ENCODE data around the gene SMC6.

The SMC6 gene

GRCh38 chr2:17759805-17760204 lies 6.2 kb upstream of the SMC6 start:
- DNase-seq, result no peak

- no peak for DNase-seq
Measured at GRCh38 chr2:17758118-17758517, 4.5 kb upstream of the SMC6 start.

- no peak for DNase-seq
Measured at GRCh38 chr2:17757321-17757720, 3.7 kb upstream of the SMC6 start.

DNA sequence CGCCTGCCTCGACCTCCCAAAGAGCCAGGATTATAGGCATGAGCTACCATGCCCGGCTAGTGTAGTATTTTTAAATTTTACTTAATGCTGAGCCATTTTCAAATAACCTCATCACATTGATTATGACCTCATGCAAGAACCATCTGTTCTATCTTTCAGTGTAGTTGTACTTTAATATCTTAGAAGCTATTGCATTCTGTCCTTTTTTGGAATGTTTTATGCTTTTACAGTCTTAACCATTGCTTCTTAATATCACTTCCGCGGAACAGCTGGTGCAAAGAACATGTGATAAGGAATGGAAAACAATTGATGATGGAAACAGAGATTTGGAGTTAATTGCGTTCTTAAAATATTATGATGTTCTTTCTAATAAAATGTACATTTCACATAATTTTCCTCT lies 3.1 kb upstream of the SMC6 start:
- DNase-seq, result no peak

- DNase-seq, result peak; percentile 31 to 47
Measured at GRCh38 chr2:17754773-17755425, 1.3 kb upstream of the SMC6 start.

- DNase-seq, result peak; percentile 48
Measured at GRCh38 chr2:17752892-17753802, 463 bp downstream of the SMC6 start.

DNA sequence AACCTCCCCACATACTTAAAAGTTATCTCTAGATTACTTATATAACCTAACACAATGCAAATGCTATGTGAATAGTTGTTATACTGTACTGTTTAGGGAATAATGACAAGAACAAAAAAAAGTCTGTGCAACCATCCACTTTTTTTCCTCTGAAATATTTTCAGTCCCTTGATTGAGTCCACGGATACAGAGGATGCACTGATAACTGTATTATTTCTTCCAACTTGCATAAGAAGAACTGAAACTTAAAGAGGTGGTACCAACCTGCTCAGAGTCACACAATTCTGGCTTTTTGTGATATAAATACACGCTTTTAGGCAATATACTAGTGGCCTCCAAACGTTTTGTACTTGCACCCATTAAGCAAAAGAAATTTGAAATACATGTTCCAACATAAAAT lies 1.4 kb downstream of the SMC6 start:
- no peak for DNase-seq

DNA sequence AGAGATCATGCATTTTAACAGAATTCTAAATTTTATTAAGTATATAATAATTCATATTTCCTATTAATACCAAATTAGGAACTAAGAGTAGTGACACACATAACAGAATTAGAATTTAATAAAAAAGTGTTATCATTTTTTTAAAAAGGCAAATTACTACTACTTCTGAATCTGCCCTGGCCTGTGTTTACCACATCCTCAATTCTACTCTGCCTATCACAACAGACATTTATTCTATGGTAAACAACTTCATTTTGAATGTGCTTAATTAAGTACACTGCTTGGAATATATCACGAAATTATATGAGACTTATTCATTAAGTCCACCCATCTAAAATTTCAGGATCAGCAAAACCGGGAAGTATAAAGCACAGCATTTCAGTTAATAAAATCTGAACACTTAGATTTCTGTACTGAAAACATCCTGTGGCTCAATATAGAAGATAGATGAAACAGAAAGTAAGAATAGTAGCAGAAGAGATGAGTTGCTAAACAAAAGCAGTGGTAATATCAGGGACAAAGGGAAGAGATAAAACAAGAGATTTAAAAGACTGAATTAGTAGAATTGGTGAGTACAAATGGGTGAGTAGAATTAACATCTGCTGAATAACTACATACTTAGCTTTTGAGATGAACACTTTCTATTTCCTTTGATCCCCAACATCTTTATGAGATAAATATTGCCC lies 3.7 kb downstream of the SMC6 start:
- DNase-seq, result no peak

GRCh38 chr2:17748745-17749144 lies 4.9 kb downstream of the SMC6 start:
- DNase-seq, result no peak

- DNase-seq, result no peak
Measured at GRCh38 chr2:17747684-17748452, 5.7 kb downstream of the SMC6 start.

GRCh38 chr2:17740203-17740602 lies 13.4 kb downstream of the SMC6 start:
- DNase-seq, result no peak

DNA sequence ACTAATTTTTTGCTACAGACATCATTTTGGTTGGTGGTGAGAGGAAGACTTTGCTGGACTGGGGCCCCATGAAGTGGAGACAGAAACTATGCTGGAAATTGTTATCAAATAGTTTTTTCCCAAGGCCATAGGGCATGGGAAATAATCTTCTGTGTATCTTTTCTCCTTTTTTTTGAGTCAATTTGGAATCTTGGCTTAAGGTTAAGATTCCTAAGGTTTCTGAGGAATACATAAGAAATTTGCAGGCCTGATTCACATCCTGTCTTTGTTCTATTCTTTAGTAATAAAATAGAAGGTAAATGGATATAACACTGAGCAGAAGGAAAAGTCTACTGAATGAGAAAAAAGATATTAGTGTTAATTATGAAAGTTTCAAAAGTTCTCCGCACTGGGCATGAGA lies 16.6 kb downstream of the SMC6 start:
- no peak for DNase-seq

GRCh38 chr2:17735864-17736263 lies 17.7 kb downstream of the SMC6 start:
- no peak for DNase-seq

DNA sequence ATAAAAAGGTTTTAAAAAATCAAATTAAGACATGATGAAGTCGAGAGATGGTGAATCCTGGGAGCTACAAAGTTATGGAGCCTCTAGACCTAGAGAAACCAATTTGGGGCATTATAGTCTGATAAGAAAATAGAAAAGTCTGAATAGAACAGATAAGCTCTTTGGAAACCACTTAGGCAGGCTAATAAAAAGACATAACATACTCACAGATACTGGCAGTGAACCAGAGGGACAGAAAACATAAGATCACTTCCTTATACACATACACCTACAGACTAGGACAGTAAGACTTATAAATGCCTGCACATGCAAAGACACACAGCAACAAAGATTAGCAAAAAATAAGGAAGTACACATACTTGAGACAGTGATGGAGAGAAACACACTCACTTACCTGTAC lies 20.0 kb downstream of the SMC6 start:
- DNase-seq, result no peak

- DNase-seq, result no peak
Measured at GRCh38 chr2:17729880-17730279, 23.7 kb downstream of the SMC6 start.

DNA sequence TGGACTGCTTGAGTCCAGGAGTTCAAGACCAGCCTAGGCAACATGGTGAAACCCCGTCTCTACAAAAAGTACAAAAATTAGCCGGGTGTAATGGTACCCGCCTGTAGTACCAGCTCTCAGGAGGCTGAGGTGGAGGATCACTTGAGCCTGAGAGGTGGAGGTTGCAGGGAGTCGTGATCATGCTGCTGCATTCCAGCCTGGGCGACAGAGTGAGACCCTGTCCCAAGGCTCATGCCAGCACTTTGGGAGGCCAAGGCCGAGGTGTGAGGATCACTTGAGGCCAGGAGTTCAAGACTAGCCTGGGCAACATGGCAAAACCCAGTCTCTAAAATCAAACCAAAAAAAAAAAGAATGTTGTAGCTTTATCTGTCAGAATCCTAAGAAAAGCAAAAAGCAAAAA lies 25.4 kb downstream of the SMC6 start:
- DNase-seq, result no peak

DNA sequence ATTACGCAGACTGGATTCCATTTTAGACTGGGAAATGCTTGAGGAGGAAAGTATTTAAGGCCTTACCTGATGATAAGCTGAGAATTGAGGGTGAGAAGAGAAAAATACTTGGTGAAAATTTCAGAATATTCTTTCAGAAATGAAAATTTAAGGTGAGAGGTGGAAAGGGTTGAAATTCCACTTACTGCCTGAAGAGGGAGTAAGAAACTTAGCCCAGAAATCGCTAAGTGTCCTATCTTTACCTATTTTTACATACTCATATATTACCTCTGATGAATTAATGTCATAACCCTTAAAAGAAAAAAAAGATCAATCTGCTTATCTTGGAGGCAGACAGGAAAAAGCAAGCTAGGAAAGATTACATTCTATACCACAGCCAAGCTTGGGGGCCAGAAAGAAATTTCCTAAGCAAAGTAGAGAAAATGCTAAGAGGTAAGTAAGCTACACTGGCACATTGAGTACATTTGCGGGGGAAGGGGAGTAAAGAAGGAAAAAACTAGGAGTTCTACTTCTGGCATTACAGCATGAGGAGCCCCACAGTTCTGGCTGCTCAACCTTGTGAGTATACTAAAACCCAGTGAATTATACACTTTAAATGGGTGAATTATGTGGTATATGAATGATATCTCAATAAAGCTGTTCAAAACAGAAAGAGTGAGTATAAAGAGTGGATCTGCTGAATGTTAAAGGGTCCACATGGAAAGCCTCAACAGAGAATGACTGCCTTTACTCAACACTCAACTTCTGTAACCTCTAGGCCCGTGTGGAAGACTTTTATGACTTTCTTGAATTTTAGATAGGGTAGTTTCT lies 33.8 kb downstream of the SMC6 start:
- peak; percentile 36 to 38 for DNase-seq

DNA sequence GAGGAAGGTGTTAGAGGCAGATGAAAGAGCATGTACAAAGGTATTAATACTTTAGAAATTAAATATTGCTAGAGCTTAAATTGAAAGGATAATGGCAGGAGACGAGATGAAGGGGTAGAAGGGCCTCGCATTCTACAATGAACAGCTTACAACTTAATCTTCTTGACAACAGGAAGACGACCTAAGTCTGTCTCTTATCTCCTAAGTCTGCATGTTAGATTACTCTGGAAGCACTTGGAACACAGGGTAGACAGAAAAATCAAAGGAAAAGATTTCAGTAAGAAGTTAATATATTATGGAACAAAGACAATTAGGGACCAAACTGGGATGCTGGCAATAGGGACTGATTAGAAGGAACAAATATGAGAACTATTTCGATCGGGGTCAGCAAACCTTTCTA lies 34.9 kb downstream of the SMC6 start:
- DNase-seq, result no peak

GRCh38 chr2:17717666-17718065 lies 35.9 kb downstream of the SMC6 start:
- DNase-seq, result no peak

DNA sequence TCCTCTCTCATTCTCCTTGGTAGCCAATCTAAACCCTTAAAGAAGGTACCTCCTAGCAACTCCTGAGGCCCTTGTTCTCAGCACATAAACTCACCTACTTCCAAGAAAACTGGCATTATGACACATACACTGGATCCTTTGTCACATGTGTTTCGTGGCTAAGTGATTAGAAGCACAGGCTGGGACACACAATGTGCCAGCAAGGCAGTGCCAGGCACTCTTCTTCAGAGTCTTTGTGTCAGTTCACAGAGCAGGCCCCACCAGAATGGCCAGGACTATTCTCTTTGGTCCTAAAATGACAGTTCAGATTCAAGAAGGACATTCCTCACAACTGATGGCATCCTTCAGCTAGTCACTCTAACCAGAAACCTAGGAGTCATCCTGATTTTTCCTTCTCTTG lies 40.3 kb downstream of the SMC6 start:
- DNase-seq, result no peak

GRCh38 chr2:17710547-17711248 lies 42.9 kb downstream of the SMC6 start:
- no peak for DNase-seq

DNA sequence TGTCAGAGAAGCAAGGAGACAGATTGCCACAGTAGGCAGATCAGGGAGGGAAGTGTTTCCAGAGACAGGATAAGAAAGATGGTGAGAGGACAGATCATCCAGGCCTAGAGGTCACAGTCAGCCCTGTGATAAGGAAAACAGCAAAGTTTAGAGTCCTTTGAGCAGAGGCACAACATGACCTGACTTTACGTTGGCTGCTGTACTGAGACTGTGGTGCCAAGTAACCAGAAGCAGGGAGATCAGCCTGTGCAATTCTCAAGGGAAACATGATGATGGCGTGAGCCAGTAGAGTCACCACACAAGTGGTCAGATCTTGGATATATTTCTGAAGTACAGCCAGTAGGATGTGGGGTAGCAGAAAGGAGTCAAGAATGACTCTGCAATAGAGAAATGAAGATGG lies 43.7 kb downstream of the SMC6 start:
- DNase-seq, result no peak
